Measurements from ENCODE around the gene TTLL10. TPM values are rescaled to one million over a fixed set of nuclear protein-coding genes. Genes with fewer than 3 reads are reported as not detected.
"Not testable (repeated sequence)": the region's sequence is repeated elsewhere in the genome, so short reads cannot be mapped to it uniquely, and the experiment has no call there.

TTLL10 gene
- total RNA-seq, 1 donor from 2014 or later = 0.10 TPM

GRCh38 chr1:1173061-1173792, 453 bp upstream of the TTLL10 start:
- Mint-ChIP-seq H3K4me1 (ENCODE audit: low read depth) (peaks cover 12% of the 10 kb centered on the region), H3K27me3 (ENCODE audit: insufficient read depth) (peaks cover 10% of the 10 kb centered on the region), H3K36me3 (ENCODE audit: low read depth) (no peaks in the 10 kb centered on the region), H3K9me3 (no peaks in the 10 kb centered on the region), H3K27ac (no peak overlapping the region), H3K4me3 (peak overlapping the region; percentile 39)
- intact Hi-C loops (cut with micrococcal nuclease) = no loop called here
- DNase-seq (ENCODE audit: low spot score) = no peak

- intact Hi-C loops (cut with micrococcal nuclease) = no loop called here
- Mint-ChIP-seq H3K9me3 (no peaks in the 10 kb centered on the region), H3K4me3 (no peak overlapping the region), H3K36me3 (ENCODE audit: low read depth) (no peaks in the 10 kb centered on the region), H3K27me3 (ENCODE audit: insufficient read depth) (peaks cover 5% of the 10 kb centered on the region), H3K27ac (no peak overlapping the region), H3K4me1 (ENCODE audit: low read depth) (peaks cover 6% of the 10 kb centered on the region)
- no peak for DNase-seq (ENCODE audit: low spot score)
These were observed 1.8 kb downstream of the TTLL10 start for GRCh38 chr1:1175221-1176062.

DNA sequence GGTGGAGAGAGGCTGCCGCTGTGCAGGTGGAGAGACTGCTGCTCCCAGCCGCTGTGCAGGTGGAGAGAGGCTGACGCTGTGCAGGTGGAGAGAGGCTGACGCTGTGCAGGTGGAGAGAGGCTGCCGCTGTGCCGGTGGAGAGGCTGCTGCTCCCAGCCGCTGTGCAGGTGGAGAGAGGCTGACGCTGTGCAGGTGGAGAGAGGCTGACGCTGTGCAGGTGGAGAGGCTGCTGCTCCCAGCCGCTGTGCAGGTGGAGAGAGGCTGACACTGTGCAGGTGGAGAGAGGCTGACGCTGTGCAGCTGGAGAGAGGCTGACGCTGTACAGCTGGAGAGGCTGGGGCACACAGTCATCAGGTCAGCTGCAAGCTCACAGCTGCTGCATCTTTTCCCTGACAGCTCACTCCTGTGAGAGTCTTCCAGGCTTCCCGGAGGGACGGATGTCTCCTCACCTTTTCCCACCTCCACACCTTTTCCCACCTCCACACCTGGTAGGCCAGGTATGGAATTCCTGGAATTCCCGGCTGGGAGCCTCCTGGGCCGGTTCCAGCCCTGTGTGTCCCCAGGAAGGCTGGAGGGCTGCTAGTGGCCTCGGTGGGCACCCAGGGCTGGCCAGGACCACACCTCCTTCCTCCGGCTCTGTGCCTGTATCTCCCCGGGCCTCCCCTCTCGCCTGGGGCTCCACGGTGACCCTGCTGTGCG, 2.5 kb downstream of the TTLL10 start:
- H3K27me3 Mint-ChIP-seq (ENCODE audit: insufficient read depth); H3K36me3 Mint-ChIP-seq (ENCODE audit: low read depth): not testable (repeated sequence)

GRCh38 chr1:1176931-1177330, 3.3 kb downstream of the TTLL10 start:
- Mint-ChIP-seq H3K4me3 (no peak overlapping the region), H3K36me3 (ENCODE audit: low read depth) (no peaks in the 10 kb centered on the region), H3K4me1 (ENCODE audit: low read depth) (peaks cover 5% of the 10 kb centered on the region), H3K9me3 (no peaks in the 10 kb centered on the region), H3K27ac (no peak overlapping the region), H3K27me3 (ENCODE audit: insufficient read depth) (peaks cover 7% of the 10 kb centered on the region)
- intact Hi-C loops (cut with micrococcal nuclease) = no loop called here
- DNase-seq (ENCODE audit: low spot score) = no peak

More for the DNA sequence above, 2.5 kb downstream of the TTLL10 start:
- H3K4me3 Mint-ChIP-seq; DNase-seq (ENCODE audit: low spot score); intact Hi-C loops (cut with micrococcal nuclease); H3K27ac Mint-ChIP-seq; H3K4me1 Mint-ChIP-seq (ENCODE audit: low read depth); H3K9me3 Mint-ChIP-seq: not testable (repeated sequence)

DNA sequence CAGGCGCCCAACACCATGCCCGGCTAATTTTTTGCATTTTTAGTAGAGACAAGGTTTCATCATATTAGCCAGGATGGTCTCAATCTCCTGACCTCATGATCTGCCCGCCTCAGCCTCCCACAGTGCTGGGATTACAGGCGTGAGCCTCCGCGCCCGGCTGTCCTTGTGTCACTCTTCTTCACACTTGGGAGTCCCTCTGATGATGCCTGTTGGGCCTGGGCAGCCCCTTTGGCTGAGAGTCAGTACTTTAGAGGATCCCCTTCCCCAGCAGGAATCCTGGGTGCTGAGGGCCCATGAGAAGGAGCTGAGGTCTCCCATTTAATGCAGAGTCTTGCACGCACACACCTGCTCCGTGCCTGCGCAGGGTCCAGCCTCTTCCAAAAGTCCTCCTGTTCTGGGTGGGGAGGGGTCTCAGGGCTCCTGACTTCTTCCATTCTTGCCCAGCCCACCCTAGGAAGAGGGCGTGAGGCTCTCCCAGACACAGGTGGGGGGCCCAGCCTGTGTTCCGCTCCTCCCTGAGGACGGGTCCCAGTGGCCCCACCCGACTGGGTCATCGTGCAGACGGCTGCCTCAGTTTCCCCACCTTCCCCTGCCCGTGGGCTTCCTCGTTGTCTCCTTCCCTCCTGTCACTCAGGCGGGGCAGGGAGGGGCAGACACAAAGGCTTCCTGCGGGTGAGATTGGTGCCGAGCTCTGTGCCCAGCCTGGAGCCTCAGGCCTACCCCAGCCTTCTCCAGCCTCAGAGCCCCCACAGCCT, 3.9 kb downstream of the TTLL10 start:
- Mint-ChIP-seq H3K27ac (no peak overlapping the region), H3K27me3 (ENCODE audit: insufficient read depth) (peaks cover 9% of the 10 kb centered on the region), H3K4me3 (no peak overlapping the region), H3K9me3 (no peaks in the 10 kb centered on the region), H3K4me1 (ENCODE audit: low read depth) (no peaks in the 10 kb centered on the region), H3K36me3 (ENCODE audit: low read depth) (no peaks in the 10 kb centered on the region)
- intact Hi-C loops (cut with micrococcal nuclease) = no loop called here
- DNase-seq (ENCODE audit: low spot score) = no peak

DNA sequence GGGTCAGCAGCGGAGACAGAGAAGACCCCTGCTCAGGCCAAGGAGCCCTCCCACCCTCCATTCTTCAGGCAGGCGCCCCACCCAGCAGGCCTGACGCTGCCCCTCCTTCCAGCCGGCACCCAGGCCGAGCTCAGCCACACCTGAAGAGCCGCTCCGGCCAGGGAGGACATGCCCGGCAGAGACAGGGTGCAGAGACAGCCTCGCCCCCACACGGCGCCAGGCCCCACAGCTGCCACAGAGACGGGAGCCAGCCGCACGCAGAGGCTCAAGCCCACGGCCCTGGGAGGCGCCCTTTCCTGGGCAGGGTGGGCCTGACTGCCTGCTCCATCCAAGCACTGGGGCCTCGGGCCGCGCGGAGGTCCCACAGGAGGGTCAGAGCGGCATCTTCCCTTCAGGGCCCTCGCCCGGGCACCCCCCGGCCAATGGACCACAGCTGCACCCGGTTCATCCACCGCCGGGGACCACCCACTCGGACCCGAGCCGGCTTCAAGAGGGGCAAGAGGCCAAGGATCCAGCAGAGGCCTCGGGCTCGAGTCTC, 5.2 kb downstream of the TTLL10 start:
- Mint-ChIP-seq H3K27me3 (ENCODE audit: insufficient read depth) (peaks cover 8% of the 10 kb centered on the region), H3K9me3 (no peaks in the 10 kb centered on the region), H3K4me3 (no peak overlapping the region), H3K27ac (no peak overlapping the region), H3K4me1 (ENCODE audit: low read depth) (no peaks in the 10 kb centered on the region), H3K36me3 (ENCODE audit: low read depth) (no peaks in the 10 kb centered on the region)
- no peak for DNase-seq (ENCODE audit: low spot score)
- intact Hi-C loops (cut with micrococcal nuclease) = no loop called here

DNA sequence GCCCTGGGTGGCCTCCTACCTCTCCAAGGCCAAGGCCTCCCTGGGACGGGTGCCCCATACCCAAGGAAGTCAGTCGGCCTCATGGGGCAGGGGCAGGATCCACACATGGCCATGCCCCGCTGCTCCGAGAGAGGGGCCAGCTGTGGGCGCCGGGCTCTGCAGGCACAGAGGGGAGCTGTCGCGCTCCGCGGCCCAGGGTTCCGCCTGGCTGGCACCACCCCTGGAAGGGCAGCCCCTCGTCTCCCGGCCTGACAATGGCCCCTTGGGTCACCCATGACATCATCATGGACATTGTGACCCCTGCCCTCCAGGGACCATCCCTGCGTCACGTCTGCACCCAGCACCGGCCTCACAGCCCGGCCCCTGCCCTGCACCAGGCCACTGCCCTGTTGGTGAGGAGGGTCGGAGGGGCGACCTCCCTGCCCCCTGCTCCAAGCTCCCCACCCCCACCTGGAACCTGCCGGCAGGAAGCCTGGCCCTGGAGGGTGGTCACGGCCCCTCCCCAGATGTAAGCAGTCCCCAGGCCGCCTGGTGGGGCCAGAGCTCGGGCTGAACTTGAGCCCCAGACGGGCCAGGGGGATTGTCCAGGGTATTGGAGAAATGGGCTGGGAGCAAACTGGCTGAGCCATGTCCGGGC, 5.8 kb downstream of the TTLL10 start:
- Mint-ChIP-seq H3K27ac (no peak overlapping the region), H3K4me1 (ENCODE audit: low read depth) (no peaks in the 10 kb centered on the region), H3K4me3 (no peak overlapping the region), H3K9me3 (no peaks in the 10 kb centered on the region), H3K36me3 (ENCODE audit: low read depth) (no peaks in the 10 kb centered on the region), H3K27me3 (ENCODE audit: insufficient read depth) (peaks cover 8% of the 10 kb centered on the region)
- intact Hi-C loops (cut with micrococcal nuclease) = no loop called here
- no peak for DNase-seq (ENCODE audit: low spot score)

- H3K9me3 Mint-ChIP-seq = no peaks in the 10 kb centered on the region
- no peak for DNase-seq (ENCODE audit: low spot score)
- intact Hi-C loops (cut with micrococcal nuclease) = no loop called here
- H3K4me1 Mint-ChIP-seq (ENCODE audit: low read depth) = no peaks in the 10 kb centered on the region
- H3K27me3 Mint-ChIP-seq (ENCODE audit: insufficient read depth) = peaks cover 6% of the 10 kb centered on the region
- H3K4me3 Mint-ChIP-seq = no peak overlapping the region
- no peak overlapping the region for H3K27ac Mint-ChIP-seq
- H3K36me3 Mint-ChIP-seq (ENCODE audit: low read depth) = no peaks in the 10 kb centered on the region
These were observed 6.5 kb downstream of the TTLL10 start for GRCh38 chr1:1179983-1180861.

GRCh38 chr1:1181129-1181937, 7.7 kb downstream of the TTLL10 start:
- H3K27ac Mint-ChIP-seq = peak overlapping the region; percentile 61
- no peak overlapping the region for H3K4me3 Mint-ChIP-seq
- DNase-seq (ENCODE audit: low spot score) = no peak
- intact Hi-C loops (cut with micrococcal nuclease) = no loop called here
- H3K4me1 Mint-ChIP-seq (ENCODE audit: low read depth) = no peaks in the 10 kb centered on the region
- no peaks in the 10 kb centered on the region for H3K9me3 Mint-ChIP-seq
- no peaks in the 10 kb centered on the region for H3K36me3 Mint-ChIP-seq (ENCODE audit: low read depth)
- peaks cover 10% of the 10 kb centered on the region for H3K27me3 Mint-ChIP-seq (ENCODE audit: insufficient read depth)

DNA sequence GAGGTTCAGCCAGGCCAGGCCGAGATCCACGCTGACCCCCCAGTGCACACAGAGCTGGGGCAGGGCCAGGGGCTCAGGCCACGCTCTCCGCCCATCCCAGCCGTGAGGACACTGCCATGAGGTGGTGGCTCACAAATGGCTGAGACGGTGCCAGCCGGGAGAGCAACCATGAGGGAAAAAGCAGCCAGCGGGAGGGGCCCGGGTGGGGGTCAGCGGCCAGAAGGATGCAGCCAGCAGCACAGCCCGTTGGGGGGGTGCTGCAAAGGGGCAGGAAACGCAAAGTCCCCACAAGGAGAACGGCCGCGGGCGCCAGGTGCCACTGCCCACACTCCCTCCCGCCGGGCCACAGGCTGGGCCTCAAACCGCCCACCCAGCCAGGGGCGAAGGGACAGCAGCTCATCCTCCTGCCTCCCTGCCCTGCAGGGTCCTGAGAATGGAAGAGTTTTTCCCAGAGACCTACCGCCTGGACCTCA, 8.3 kb downstream of the TTLL10 start:
- intact Hi-C loops (cut with micrococcal nuclease) = no loop called here
- DNase-seq (ENCODE audit: low spot score) = no peak
- no peaks in the 10 kb centered on the region for H3K9me3 Mint-ChIP-seq
- no peaks in the 10 kb centered on the region for H3K4me1 Mint-ChIP-seq (ENCODE audit: low read depth)
- H3K36me3 Mint-ChIP-seq (ENCODE audit: low read depth) = no peaks in the 10 kb centered on the region
- peaks cover 10% of the 10 kb centered on the region for H3K27me3 Mint-ChIP-seq (ENCODE audit: insufficient read depth)
- no peak overlapping the region for H3K4me3 Mint-ChIP-seq
- H3K27ac Mint-ChIP-seq = no peak overlapping the region
